ENCODE data around the gene MIOS.
A peak's percentile ranks its signal among the peaks of the same experiment; 100 is the strongest.

The MIOS gene

GRCh38 chr7:7630626-7631329 lies 64.1 kb downstream of the MIOS start:
- H3K4me3 ChIP-seq (ENCODE audit: low read depth, low read length), result no peak overlapping the region
- no peak for DNase-seq (ENCODE audit: low read depth)
- TF ChIP-seq MAX (IDR thresholded peaks at IDR 0.05; ENCODE audit: low read depth, low read length), result no peak
- no peak for TF ChIP-seq CTCF (IDR thresholded peaks at IDR 0.05; ENCODE audit: low read depth, low read length)
- no peak for TF ChIP-seq MYC (IDR thresholded peaks at IDR 0.05; ENCODE audit: low read depth, low read length)
- TF ChIP-seq POLR2A (IDR thresholded peaks at IDR 0.05; ENCODE audit: extremely low read depth, insufficient read length), result no peak

- H3K4me3 ChIP-seq (ENCODE audit: low read depth, low read length), result peak overlapping the region; percentile 89
- TF ChIP-seq CTCF (IDR thresholded peaks at IDR 0.05; ENCODE audit: low read depth, low read length), result no peak
- TF ChIP-seq MAX (IDR thresholded peaks at IDR 0.05; ENCODE audit: low read depth, low read length), result no peak
- TF ChIP-seq MYC (IDR thresholded peaks at IDR 0.05; ENCODE audit: low read depth, low read length), result no peak
- TF ChIP-seq POLR2A (IDR thresholded peaks at IDR 0.05; ENCODE audit: extremely low read depth, insufficient read length), result no peak
Measured at GRCh38 chr7:7639421-7639820, 72.7 kb downstream of the MIOS start.

GRCh38 chr7:7639847-7640220 lies 73.2 kb downstream of the MIOS start:
- H3K4me3 ChIP-seq (ENCODE audit: low read depth, low read length), result peak overlapping the region; percentile 89
- TF ChIP-seq MYC (IDR thresholded peaks at IDR 0.05; ENCODE audit: low read depth, low read length) (no peak), CTCF (IDR thresholded peaks at IDR 0.05; ENCODE audit: low read depth, low read length) (no peak), MAX (IDR thresholded peaks at IDR 0.05; ENCODE audit: low read depth, low read length) (no peak), POLR2A (IDR thresholded peaks at IDR 0.05; ENCODE audit: extremely low read depth, insufficient read length) (no peak)
- DNase-seq (ENCODE audit: low read depth), result peak; percentile 53

More at GRCh38 chr7:7639421-7639820, 72.7 kb downstream of the MIOS start:
- DNase-seq (ENCODE audit: low read depth), result peak; percentile 38

- peak; percentile 100 for DNase-seq (ENCODE audit: low read depth)
- peak within 1 kb of the TSS; percentile 89 for H3K4me3 ChIP-seq (ENCODE audit: low read depth, low read length)
- TF ChIP-seq MYC (IDR thresholded peaks at IDR 0.05; ENCODE audit: low read depth, low read length), result peak; percentile 79; the same call in 1 of the 2 replicates
- TF ChIP-seq POLR2A (IDR thresholded peaks at IDR 0.05; ENCODE audit: extremely low read depth, insufficient read length), result peak; percentile 93
- no peak; the same call in 1 of the 2 replicates for TF ChIP-seq MAX (IDR thresholded peaks at IDR 0.05; ENCODE audit: low read depth, low read length)
- no peak for TF ChIP-seq CTCF (IDR thresholded peaks at IDR 0.05; ENCODE audit: low read depth, low read length)
Measured at GRCh38 chr7:7640221-7641128, 73.8 kb downstream of the MIOS start, which contains the start of gene UMAD1. Gene UMAD1 (plus strand): TSS chr7:7640752. CDS start chr7:7673372, 32,620 bp downstream.

GRCh38 chr7:7641129-7641663 lies 74.5 kb downstream of the MIOS start:
- H3K4me3 ChIP-seq (ENCODE audit: low read depth, low read length), result peak overlapping the region; percentile 89
- DNase-seq (ENCODE audit: low read depth), result no peak
- peak; percentile 4 for TF ChIP-seq CTCF (IDR thresholded peaks at IDR 0.05; ENCODE audit: low read depth, low read length)
- TF ChIP-seq POLR2A (IDR thresholded peaks at IDR 0.05; ENCODE audit: extremely low read depth, insufficient read length), result no peak
